Measurements from ENCODE around the gene ACKR3.

ACKR3 gene

GRCh38 chr2:236554629-236555282, 14.9 kb upstream of the ACKR3 start:
- Mint-ChIP-seq H3K4me1 (ENCODE audit: low read depth) (peaks cover 87% of the 10 kb centered on the region), H3K4me3 (peak overlapping the region; percentile 11), H3K27ac (peak overlapping the region; percentile 54), H3K27me3 (no peaks in the 10 kb centered on the region), H3K9me3 (peaks cover 12% of the 10 kb centered on the region), H3K36me3 (ENCODE audit: low read depth) (peaks cover 24% of the 10 kb centered on the region)

- H3K27ac Mint-ChIP-seq, result peak overlapping the region; percentile 54
- H3K27me3 Mint-ChIP-seq, result no peaks in the 10 kb centered on the region
- H3K4me3 Mint-ChIP-seq, result peak overlapping the region; percentile 11
- peaks cover 12% of the 10 kb centered on the region for H3K9me3 Mint-ChIP-seq
- H3K4me1 Mint-ChIP-seq (ENCODE audit: low read depth), result peaks cover 82% of the 10 kb centered on the region
- H3K36me3 Mint-ChIP-seq (ENCODE audit: low read depth), result peaks cover 24% of the 10 kb centered on the region
Measured at GRCh38 chr2:236555481-236555880, 14.1 kb upstream of the ACKR3 start.

- Mint-ChIP-seq H3K27me3 (no peaks in the 10 kb centered on the region), H3K36me3 (ENCODE audit: low read depth) (peaks cover 40% of the 10 kb centered on the region), H3K4me3 (no peak overlapping the region), H3K9me3 (peaks cover 12% of the 10 kb centered on the region), H3K4me1 (ENCODE audit: low read depth) (peaks cover 62% of the 10 kb centered on the region), H3K27ac (no peak overlapping the region)
Measured at GRCh38 chr2:236557306-236558030, 12.2 kb upstream of the ACKR3 start.

GRCh38 chr2:236558036-236558435, 11.6 kb upstream of the ACKR3 start:
- peaks cover 56% of the 10 kb centered on the region for H3K4me1 Mint-ChIP-seq (ENCODE audit: low read depth)
- no peak overlapping the region for H3K4me3 Mint-ChIP-seq

GRCh38 chr2:236558993-236559978, 10.3 kb upstream of the ACKR3 start:
- Mint-ChIP-seq H3K9me3 (peaks cover 6% of the 10 kb centered on the region), H3K27me3 (no peaks in the 10 kb centered on the region), H3K36me3 (ENCODE audit: low read depth) (peaks cover 36% of the 10 kb centered on the region), H3K27ac (peak overlapping the region; percentile 67), H3K4me3 (peak overlapping the region; percentile 57), H3K4me1 (ENCODE audit: low read depth) (peaks cover 44% of the 10 kb centered on the region)

More at GRCh38 chr2:236558036-236558435, 11.6 kb upstream of the ACKR3 start:
- Mint-ChIP-seq H3K9me3 (peaks cover 12% of the 10 kb centered on the region), H3K36me3 (ENCODE audit: low read depth) (peaks cover 43% of the 10 kb centered on the region), H3K27me3 (no peaks in the 10 kb centered on the region), H3K27ac (no peak overlapping the region)

GRCh38 chr2:236561874-236562273, 7.8 kb upstream of the ACKR3 start:
- Mint-ChIP-seq H3K36me3 (ENCODE audit: low read depth) (peaks cover 20% of the 10 kb centered on the region), H3K27me3 (no peaks in the 10 kb centered on the region), H3K9me3 (no peaks in the 10 kb centered on the region), H3K27ac (no peak overlapping the region), H3K4me1 (ENCODE audit: low read depth) (peaks cover 23% of the 10 kb centered on the region), H3K4me3 (no peak overlapping the region)

- Mint-ChIP-seq H3K9me3 (no peaks in the 10 kb centered on the region), H3K4me1 (ENCODE audit: low read depth) (peaks cover 22% of the 10 kb centered on the region), H3K27me3 (no peaks in the 10 kb centered on the region), H3K4me3 (no peak overlapping the region), H3K27ac (no peak overlapping the region), H3K36me3 (ENCODE audit: low read depth) (peaks cover 20% of the 10 kb centered on the region)
Measured at GRCh38 chr2:236562434-236562833, 7.2 kb upstream of the ACKR3 start.

GRCh38 chr2:236563953-236564352, 5.7 kb upstream of the ACKR3 start:
- no peak overlapping the region for H3K27ac Mint-ChIP-seq
- H3K9me3 Mint-ChIP-seq, result no peaks in the 10 kb centered on the region
- H3K27me3 Mint-ChIP-seq, result no peaks in the 10 kb centered on the region
- H3K36me3 Mint-ChIP-seq (ENCODE audit: low read depth), result peaks cover 20% of the 10 kb centered on the region
- peaks cover 21% of the 10 kb centered on the region for H3K4me1 Mint-ChIP-seq (ENCODE audit: low read depth)
- H3K4me3 Mint-ChIP-seq, result no peak overlapping the region

- Mint-ChIP-seq H3K9me3 (no peaks in the 10 kb centered on the region), H3K4me3 (no peak overlapping the region), H3K27ac (no peak overlapping the region), H3K36me3 (ENCODE audit: low read depth) (peaks cover 20% of the 10 kb centered on the region), H3K27me3 (no peaks in the 10 kb centered on the region), H3K4me1 (ENCODE audit: low read depth) (peaks cover 20% of the 10 kb centered on the region)
Measured at GRCh38 chr2:236565212-236565611, 4.4 kb upstream of the ACKR3 start.

- Mint-ChIP-seq H3K4me1 (ENCODE audit: low read depth) (peaks cover 20% of the 10 kb centered on the region), H3K36me3 (ENCODE audit: low read depth) (peaks cover 14% of the 10 kb centered on the region), H3K27ac (no peak overlapping the region), H3K4me3 (no peak overlapping the region), H3K27me3 (no peaks in the 10 kb centered on the region), H3K9me3 (no peaks in the 10 kb centered on the region)
Measured at GRCh38 chr2:236565879-236566402, 3.7 kb upstream of the ACKR3 start.

- H3K36me3 Mint-ChIP-seq (ENCODE audit: low read depth), result peaks cover 10% of the 10 kb centered on the region
- no peak overlapping the region for H3K4me3 Mint-ChIP-seq
- no peaks in the 10 kb centered on the region for H3K9me3 Mint-ChIP-seq
- H3K4me1 Mint-ChIP-seq (ENCODE audit: low read depth), result peaks cover 20% of the 10 kb centered on the region
- no peaks in the 10 kb centered on the region for H3K27me3 Mint-ChIP-seq
- no peak overlapping the region for H3K27ac Mint-ChIP-seq
Measured at GRCh38 chr2:236566596-236566995, 3.0 kb upstream of the ACKR3 start.

GRCh38 chr2:236568068-236568921, 1.3 kb upstream of the ACKR3 start:
- Mint-ChIP-seq H3K4me3 (peak overlapping the region; percentile 82), H3K27ac (peak overlapping the region; percentile 75), H3K9me3 (no peaks in the 10 kb centered on the region), H3K36me3 (ENCODE audit: low read depth) (no peaks in the 10 kb centered on the region), H3K4me1 (ENCODE audit: low read depth) (peaks cover 20% of the 10 kb centered on the region), H3K27me3 (no peaks in the 10 kb centered on the region)

- Mint-ChIP-seq H3K4me3 (peak overlapping the region; percentile 82), H3K9me3 (no peaks in the 10 kb centered on the region), H3K27ac (peak overlapping the region; percentile 26)
Measured at GRCh38 chr2:236568922-236569572, 578 bp upstream of the ACKR3 start.

More at GRCh38 chr2:236568922-236569572, 578 bp upstream of the ACKR3 start:
- peaks cover 20% of the 10 kb centered on the region for H3K4me1 Mint-ChIP-seq (ENCODE audit: low read depth)
- H3K27me3 Mint-ChIP-seq, result no peaks in the 10 kb centered on the region
- H3K36me3 Mint-ChIP-seq (ENCODE audit: low read depth), result no peaks in the 10 kb centered on the region
